ENCODE data around the gene AGPAT4. TPM values are rescaled to one million over a fixed set of nuclear protein-coding genes. Genes with fewer than 3 reads are reported as not detected.

Gene AGPAT4
- total RNA-seq, 1 experiment from 2014 or later, result 15.5 TPM

DNA sequence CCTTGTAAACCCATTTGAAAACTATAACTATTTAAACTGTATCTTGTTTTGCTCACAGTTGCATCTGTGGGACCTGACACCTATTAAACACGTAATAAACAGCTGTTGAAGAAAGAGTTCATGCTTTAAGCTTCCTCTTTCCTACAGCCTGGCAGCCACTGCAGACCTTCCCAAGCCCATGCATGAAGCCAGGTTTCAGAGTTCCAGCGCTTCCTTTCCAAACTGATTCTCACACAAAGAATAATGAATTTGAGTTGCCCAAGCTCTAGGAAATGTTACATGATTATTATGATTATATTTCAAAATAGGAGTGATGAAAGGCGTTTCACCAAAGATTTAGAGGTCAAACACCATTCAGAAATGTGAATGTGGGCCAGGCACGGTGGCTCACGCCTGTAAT lies 3.7 kb downstream of the AGPAT4 start:
- no peak overlapping the region for H3K4me3 ChIP-seq (replicated peaks in 1 of 2; ENCODE audit: low read depth in 1 of 2, low read length in 2 of 2)
- TF ChIP-seq EGR1 (IDR thresholded peaks at IDR 0.05; ENCODE audit: low read depth), result no peak
- no peak for TF ChIP-seq CEBPB (IDR thresholded peaks at IDR 0.05; ENCODE audit: low read depth)
- TF ChIP-seq SIN3A (IDR thresholded peaks at IDR 0.05; ENCODE audit: low read depth), result no peak
- TF ChIP-seq ELF1 (IDR thresholded peaks at IDR 0.05; ENCODE audit: borderline replicate concordance, low read depth), result no peak
- TF ChIP-seq, protein P1, sequence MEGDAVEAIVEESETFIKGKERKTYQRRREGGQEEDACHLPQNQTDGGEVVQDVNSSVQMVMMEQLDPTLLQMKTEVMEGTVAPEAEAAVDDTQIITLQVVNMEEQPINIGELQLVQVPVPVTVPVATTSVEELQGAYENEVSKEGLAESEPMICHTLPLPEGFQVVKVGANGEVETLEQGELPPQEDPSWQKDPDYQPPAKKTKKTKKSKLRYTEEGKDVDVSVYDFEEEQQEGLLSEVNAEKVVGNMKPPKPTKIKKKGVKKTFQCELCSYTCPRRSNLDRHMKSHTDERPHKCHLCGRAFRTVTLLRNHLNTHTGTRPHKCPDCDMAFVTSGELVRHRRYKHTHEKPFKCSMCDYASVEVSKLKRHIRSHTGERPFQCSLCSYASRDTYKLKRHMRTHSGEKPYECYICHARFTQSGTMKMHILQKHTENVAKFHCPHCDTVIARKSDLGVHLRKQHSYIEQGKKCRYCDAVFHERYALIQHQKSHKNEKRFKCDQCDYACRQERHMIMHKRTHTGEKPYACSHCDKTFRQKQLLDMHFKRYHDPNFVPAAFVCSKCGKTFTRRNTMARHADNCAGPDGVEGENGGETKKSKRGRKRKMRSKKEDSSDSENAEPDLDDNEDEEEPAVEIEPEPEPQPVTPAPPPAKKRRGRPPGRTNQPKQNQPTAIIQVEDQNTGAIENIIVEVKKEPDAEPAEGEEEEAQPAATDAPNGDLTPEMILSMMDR (IDR thresholded peaks at IDR 0.05 in 2 of 3, conservative IDR thresholded peaks at IDR 0.05 in 1 of 3; ENCODE audit: borderline replicate concordance in 1 of 3, insufficient read depth in 1 of 3, low read depth in 2 of 3, low read length in 2 of 3), result no peak
- TF ChIP-seq TCF7L2 (IDR thresholded peaks at IDR 0.05; ENCODE audit: borderline replicate concordance, extremely low read depth, insufficient read depth, insufficient read length), result no peak
- no peak for TF ChIP-seq ZFX (IDR thresholded peaks at IDR 0.05)
- no peak for TF ChIP-seq MAX (IDR thresholded peaks at IDR 0.05)
- TF ChIP-seq POLR2A (IDR thresholded peaks at IDR 0.05; ENCODE audit: borderline replicate concordance, extremely low read depth, insufficient read depth, insufficient read length), result no peak
- TF ChIP-seq EZH2 (IDR thresholded peaks at IDR 0.05), result no peak
- TF ChIP-seq CBX3 (IDR thresholded peaks at IDR 0.05; ENCODE audit: low read depth), result no peak
- TF ChIP-seq REST (IDR thresholded peaks at IDR 0.05; ENCODE audit: low read depth), result no peak
- H3K9ac ChIP-seq (ENCODE audit: low read length), result no peak overlapping the region
- ChIA-PET POLR2A (no interaction called here), RAD21 (ENCODE audit: low non-redundant PET in 1 of 2, low total read pairs in 2 of 2, uncharacterized antibody in 2 of 2, unreplicated experiment in 2 of 2) (no interaction called here), CTCF (no interaction called here)
- H3K36me3 ChIP-seq (ENCODE audit: control insufficient read depth in 1 of 2, insufficient read depth in 2 of 2, low read length in 2 of 2), result no peaks in the 10 kb centered on the region
- ATAC-seq (no peak), DNase-seq (ENCODE audit: low read depth, low spot score) (no peak)
- no peak overlapping the region for H3K4me2 ChIP-seq (ENCODE audit: low read length)
- no peaks in the 10 kb centered on the region; the same call in 1 of the 2 replicates for H4K20me1 ChIP-seq (ENCODE audit: insufficient read depth)
- no TSS peak for BruUV-seq (replicated peaks)
- no peaks in the 10 kb centered on the region for H3K9me2 ChIP-seq (ENCODE audit: insufficient read depth)
- no peaks in the 10 kb centered on the region for H3K27me3 ChIP-seq (ENCODE audit: insufficient read depth, low read length)
- H2AFZ ChIP-seq (ENCODE audit: low read depth, low read length, poor library complexity, severe bottlenecking), result no peak overlapping the region
- no peaks in the 10 kb centered on the region for H3K9me3 ChIP-seq (ENCODE audit: control insufficient read depth in 1 of 2, insufficient read depth in 1 of 2, low read depth in 1 of 2, low read length in 2 of 2)
- intact Hi-C loops (cut with micrococcal nuclease), result loop anchor here (10.0 kb wide), 2 partner anchors 85 to 105 kb away; no protein-coding TSS in a partner anchor
- H3K27ac ChIP-seq (ENCODE audit: low read depth, low read length), result no peak overlapping the region
- H3K79me2 ChIP-seq (ENCODE audit: insufficient read depth, low read length), result peaks cover 9% of the 10 kb centered on the region; the same call in 1 of the 2 replicates
- peaks cover 4 to 53% of the 10 kb centered on the region in 2 experiments; a peak in 2 of 4 replicates for H3K4me1 ChIP-seq (ENCODE audit: control insufficient read depth in 1 of 2, insufficient read depth in 2 of 2, low read length in 2 of 2)

Data from HCT116 (cell line).